Limb (tissue), 2 donors: ENCODE data around the gene NCLN.
"Not testable (repeated sequence)": the region's sequence is repeated elsewhere in the genome, so short reads cannot be mapped to it uniquely, and the experiment has no call there.

Experiments used
- DNase-seq, 2 donors: peaks; one replicate each; pipeline ENCODE4 v3.0.0-alpha.2; 2016; ENCODE audit errors: extremely low spot score in 2 of 2

The NCLN gene

DNA sequence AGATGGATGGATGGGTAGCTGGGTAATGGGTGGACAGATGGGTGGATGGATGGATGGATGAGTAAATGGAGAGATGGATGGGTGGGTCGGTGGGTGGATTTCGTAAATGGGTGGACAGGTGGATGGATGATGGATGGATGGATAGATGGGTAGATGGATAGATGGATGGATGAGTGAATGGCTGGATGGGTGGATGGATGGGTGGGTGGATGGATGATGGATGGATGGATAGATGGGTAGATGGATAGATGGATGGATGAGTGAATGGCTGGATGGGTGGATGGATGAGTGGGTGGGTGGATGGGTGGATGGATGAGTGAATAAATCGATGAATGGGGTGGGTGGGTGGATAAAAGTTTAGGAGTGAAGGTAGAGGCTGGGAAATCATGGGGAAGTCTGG, 31.3 kb upstream of the NCLN start:
- not testable (repeated sequence) for DNase-seq

DNA sequence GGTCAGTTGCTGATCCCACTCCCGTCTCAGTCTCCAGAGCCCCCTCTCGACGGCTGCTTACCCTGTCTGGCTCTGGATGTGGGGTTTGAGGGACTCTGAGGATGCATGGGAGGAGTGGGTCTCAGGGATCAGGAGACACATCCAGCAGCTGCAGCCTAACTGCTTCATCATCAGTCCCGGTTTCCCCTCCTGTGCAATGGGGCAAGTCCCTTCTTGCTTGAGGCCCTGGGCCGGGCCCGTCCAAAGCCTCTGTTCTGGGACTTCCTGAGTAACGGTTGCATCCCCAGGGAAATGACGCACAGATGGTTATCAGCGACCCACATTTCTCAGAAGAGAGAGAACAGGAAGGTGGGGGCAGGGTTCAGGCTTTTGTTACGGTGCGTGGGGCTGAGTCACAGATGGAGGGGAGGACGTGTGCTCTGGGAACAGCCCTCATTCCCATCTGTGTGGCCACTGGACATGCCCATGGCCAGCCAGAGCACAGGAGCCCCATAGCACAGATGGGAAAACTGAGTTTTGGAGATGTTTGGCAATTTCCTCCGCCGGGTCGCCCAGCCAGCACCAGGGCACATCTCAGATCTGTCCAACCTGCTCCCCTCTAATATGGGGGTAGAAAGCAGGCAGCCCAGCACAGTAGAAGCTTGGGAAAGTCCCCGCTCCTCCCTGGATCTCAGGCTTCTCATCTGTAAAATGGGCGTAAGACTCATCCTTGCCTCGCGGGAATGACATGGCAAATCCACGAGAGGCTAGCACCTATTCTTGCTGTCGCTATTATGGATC, 30.6 kb upstream of the NCLN start:
- DNase-seq, result no peak

GRCh38 chr19:3157096-3157845, 28.5 kb upstream of the NCLN start:
- no peak for DNase-seq

DNA sequence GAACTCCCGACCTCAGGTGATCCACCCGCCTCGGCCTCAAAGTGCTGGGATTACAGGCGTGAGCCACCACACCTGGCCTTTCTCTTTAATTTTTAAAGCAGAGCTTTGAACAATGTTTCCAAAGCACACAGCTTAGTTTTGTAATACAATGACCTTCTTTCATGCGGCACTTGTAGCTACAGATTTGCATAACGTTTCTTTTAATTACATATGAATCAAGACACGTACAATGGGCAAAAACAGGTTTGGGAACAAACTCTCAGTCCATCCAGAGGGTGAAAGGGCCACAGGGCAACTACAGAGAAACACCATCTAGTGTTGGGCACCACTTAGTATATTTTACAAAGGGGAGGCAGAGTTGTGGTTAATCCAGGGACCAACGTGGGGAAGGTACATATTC, 26.2 kb upstream of the NCLN start:
- no peak for DNase-seq

GRCh38 chr19:3160219-3160618, 25.5 kb upstream of the NCLN start:
- DNase-seq, result no peak

- DNase-seq, result no peak
Measured at GRCh38 chr19:3161453-3161852, 24.3 kb upstream of the NCLN start.

DNA sequence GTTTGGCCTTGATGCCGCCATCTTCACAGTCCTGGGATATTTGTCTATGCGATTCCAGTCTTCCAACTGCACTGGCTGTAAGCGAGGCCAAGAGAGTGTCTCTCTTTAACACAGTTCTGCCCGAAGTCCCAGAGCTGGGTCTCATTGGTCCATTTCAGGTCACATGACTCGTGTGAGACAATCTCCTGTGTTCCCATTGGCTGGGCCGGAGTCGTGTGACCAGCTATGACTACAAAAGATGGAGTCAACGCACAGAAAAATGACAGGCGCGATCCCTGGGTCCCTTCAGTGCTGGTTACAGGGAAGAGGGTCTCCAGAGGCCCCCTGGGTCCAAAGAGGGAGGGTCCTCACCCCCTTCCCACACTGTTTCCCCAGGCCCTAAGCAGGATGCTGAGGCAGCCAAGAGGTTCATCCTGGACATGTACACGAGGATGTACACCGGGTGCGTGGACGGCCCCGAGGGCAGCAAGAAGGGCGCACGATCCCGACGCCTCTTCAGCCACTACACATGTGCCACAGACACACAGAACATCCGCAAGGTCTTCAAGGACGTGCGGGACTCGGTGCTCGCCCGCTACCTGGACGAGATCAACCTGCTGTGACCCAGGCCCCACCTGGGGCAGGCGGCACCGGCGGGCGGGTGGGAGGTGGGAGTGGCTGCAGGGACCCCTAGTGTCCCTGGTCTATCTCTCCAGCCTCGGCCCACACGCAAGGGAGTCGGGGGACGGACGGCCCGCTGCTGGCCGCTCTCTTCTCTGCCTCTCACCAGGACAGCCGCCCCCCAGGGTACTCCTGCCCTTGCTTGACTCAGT, 23.1 kb upstream of the NCLN start:
- DNase-seq, result no peak

DNA sequence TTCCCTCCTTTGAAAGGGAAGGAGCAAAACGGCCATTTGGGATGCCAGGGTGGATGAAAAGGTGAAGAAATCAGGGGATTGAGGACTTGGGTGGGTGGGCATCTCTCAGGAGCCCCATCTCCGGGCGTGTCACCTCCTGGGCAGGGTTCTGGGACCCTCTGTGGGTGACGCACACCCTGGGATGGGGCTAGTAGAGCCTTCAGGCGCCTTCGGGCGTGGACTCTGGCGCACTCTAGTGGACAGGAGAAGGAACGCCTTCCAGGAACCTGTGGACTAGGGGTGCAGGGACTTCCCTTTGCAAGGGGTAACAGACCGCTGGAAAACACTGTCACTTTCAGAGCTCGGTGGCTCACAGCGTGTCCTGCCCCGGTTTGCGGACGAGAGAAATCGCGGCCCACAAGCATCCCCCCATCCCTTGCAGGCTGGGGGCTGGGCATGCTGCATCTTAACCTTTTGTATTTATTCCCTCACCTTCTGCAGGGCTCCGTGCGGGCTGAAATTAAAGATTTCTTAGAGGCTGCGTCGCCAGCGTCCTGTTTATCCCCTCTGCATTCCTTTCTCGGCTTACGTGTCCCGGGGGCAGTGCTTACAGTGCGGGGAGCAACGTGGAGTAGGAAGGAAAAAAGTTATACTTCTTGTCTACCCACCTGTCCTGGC, 22.4 kb upstream of the NCLN start:
- peak; percentile 47 to 76 for DNase-seq

GRCh38 chr19:3163943-3164342, 21.8 kb upstream of the NCLN start:
- no peak for DNase-seq

DNA sequence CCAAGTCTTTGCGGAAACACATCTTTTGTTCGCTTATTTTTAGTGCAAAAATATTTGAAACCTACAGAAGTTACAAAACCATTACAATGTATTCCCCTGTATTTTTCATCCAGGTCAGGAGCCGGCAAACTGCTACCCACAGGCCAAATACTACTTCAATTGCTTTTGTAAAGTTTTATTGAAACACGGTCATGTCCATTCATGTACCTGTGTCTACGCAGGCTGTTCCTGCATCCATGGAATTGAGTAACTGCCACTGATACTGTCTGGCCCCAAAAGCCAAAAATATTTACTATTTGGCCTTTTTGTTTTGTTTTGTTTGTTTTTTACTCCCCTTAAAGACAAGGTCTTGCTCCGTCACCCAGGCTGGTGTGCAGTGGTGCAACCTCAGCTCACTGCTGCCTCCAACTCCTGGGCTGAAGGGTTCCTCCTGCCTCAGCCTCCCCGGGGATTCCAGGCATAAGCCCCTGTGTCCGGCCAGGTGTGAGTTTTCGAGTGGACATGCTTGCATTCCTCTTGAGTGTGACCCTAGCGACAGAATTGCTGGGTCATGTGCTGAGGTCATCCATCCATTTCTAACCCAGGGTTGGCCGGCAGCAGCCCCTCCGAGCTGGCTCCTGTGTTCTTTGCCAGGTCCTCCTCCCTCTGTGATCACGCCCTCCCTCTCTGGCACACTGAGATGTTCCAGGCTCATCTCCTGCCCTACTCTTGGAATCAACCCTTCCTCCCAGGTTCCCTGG, 18.0 kb upstream of the NCLN start:
- DNase-seq, result no peak

DNA sequence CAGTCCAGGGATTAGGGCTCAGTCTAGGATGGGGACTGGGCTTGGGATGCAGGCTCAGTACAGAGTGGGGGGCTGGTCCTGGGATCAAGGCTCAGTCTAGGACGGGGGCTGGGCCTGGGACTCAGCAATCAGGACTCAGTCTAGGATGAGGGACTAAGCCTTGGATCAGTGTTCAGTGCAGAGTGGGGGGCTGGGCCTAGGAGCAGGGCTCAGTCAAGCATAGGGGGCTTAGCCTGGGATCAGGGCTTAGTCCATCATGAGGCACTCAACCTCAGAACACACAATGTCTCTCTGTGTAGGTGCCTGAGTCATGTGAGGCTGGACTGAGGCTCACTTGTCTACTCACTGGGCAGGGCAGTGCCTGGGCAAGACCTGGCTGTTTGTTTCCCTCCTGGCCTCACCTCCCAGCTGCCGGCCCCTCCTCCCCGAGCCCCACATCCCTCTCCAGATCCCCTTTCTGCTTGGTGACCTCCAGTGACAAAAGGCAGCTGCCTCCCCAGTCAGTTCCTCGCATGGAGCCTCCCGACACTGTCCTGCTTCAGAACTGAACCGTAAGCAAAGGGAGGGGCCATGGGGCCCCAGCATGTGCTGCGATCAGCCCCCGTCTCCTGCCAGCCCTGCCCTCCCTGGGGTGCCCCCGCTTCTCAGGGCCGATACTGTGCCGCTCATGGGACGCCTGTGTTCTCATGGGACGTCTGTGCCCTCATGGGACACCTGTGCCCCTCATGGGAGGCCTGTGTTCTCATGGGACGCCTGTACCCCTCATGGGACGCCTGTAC, 13.6 kb upstream of the NCLN start:
- peak in 1 of 2 donors; percentile 34 for DNase-seq

- not testable (repeated sequence) for DNase-seq
Measured at GRCh38 chr19:3172673-3173000, 13.1 kb upstream of the NCLN start.

GRCh38 chr19:3175781-3176714, 9.7 kb upstream of the NCLN start:
- peak; percentile 21 to 36 for DNase-seq

DNA sequence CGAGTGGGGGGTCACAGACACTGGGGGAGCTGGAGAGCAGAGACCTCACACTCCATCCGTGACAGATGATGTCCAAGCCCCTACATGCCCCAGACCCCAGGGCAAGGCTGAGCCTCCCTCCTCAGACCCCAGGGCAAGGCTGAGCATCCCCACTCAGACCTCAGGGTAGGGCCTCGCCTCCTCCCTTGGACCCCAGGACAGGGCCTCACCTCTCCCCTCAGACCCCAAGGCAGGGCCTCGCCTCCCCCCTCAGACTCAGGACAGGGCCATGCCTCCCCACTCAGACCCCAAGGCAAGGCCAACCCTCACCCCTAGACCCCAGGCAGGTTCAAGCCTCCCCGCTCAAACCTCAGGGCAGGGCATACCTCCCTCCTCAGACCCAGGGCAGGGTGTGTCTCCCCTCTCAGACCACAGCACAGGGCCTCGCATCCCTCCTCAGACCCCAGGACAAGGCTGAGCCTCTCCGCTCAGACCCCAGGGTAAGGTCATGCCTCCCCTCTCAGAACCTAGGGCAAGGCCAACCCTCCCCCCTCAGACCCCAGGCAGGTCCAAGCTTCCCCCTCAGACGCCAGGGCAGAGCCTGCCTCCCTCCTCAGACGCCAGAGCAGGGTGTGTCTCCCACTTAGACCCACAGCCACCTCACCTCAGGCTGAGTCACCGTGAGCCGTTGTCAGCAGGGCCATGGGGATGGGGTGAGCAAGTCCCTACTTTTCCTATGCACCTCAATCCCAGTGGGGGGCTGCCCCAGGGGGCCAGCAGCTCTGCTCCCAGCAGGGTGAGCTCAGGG, 8.8 kb upstream of the NCLN start:
- peak in 1 of 2 donors; percentile 29 for DNase-seq

GRCh38 chr19:3178377-3178972, 7.3 kb upstream of the NCLN start, which contains the start of gene S1PR4:
Gene S1PR4 (plus strand): TSS chr19:3178769. CDS start chr19:3178793, 24 bp downstream.
- peak in 1 of 2 donors; percentile 27 for DNase-seq

- DNase-seq, result peak in 1 of 2 donors; percentile 20
Measured at GRCh38 chr19:3178973-3179738, 6.6 kb upstream of the NCLN start.

- peak in 1 of 2 donors; percentile 24 for DNase-seq
Measured at GRCh38 chr19:3179739-3180293, 5.9 kb upstream of the NCLN start.
